Measurements from ENCODE around the gene KAZALD1.

Gene KAZALD1

DNA sequence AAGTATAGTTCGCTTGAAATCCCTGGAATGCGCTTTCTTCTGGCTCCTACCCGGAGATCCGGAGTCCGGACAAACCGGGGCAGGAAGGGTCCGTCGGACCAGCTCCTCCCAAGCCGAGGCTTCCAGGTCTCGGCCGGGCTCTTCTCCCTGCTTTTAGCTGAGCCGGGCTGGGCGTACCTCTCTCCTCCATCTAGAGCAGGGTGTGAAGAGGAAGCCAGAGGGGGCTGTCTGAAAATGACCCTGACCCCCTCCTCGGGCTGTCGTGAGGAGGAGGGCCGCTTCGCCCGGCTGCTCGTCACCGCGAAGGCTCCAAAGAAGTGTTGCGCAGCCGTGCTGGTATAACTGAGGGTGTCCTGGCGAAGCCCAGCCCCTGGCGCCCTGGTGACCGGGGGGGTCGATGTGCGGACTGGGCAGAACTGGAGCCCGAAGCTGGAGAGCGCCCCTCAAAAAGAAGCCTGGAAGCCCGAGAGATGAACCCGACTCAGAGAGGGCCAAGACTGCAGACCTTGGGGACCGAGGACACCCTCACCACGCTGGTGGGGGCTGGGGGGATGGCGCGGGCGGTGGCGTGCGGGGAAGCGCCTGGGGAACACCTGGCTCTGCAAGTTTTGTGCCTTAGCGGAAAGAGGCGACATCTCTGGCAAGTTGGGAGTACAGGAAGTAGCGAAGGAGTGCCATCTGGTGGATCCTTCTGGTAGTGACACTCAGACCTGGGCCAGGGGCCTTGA, 5.7 kb downstream of the KAZALD1 start:
- peak; percentile 54 for DNase-seq

DNA sequence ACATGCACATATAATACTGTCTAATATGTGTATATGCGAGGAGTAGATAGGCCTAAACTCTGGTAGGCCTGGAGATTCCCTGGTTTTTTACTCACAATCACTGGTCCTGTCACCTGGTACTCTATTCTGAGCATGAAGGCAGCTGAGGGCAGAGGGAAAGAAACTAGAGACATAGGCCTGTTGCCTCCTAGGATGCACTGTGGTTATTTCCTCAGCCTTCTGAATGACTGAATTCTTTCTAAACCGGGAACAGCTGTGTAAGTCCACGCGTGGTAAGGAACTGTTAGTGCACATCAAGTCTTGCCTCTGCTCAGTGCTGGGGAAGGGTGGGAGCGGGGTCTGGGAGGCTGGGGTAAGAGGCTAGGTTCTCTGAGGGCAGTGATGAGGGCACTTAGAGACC, 7.7 kb downstream of the KAZALD1 start:
- DNase-seq, result no peak

DNA sequence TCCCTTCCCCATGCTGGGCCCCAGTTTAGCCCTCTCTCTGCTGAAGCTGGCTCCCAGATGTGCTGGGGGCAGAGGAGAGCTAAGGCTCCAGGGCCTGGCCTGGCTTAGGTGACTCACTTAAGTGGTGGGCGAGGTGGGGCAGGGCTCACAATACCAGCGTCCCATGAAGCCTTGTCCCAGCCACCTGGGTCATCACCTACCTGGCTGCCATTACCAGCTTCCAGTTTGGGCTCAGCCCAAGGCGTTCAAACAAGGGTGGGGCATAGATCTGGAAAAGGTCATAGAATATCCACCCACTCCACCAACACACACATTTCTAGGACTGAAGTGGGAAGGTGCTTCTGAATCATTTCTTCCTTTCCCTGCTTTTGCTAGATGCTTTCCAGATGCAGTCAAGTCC, 8.3 kb downstream of the KAZALD1 start:
- DNase-seq, result no peak

DNA sequence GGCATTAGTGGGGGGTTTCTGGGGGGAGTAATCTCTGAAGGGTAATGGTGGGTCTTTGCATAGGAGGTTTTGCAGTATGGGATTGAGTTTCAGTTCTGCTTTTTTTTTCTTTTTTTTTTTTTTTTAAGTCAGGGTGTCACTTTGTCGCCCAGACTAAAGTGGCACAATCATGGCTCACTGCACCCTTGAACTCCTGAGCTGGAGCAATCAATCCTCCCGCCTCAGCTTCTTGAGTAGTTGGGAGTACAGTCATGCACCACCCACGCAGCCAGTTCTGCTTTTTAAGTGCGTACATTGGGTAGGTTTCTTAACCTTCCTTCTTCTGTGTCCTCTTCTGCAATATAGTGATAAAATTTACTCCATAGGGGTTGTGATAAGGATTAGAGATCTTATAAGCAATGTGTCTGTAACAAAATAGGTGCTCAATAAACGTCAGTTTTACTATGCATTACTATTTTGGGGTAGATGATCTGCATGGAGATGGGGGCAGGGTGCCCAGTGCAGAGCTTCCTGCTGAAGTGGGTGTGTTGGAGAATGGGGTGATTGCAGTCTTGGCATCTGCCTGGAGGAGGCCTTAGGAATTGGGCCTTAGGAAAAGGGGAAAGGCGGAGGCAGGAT, 9.6 kb downstream of the KAZALD1 start:
- no peak for DNase-seq

DNA sequence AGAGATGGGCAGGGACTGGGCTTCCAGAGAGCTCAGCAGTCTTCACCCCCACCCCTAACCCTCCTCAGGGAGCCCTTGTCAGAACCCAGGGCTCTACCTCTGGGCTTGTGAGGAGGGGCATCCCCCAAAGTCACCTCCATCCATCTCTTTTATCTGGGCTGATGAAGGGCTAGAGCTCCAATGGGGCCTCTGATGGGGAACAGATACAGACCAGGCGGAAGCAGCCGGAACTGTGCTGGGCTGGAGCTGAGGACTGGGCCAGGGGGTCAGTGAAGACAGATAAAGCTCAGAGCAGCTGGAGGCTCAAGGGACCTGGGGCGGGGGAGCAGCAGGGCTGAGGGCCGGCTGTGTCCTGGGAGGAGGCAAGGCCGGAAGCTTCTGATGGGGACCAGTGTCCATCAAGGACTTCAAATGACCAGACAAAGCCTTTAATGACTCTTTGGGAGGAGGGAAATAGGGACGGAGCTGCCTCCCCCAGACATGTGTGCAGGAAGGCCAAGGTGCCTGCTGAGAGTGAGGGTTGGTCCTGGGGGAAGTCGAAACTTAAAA, 10.2 kb downstream of the KAZALD1 start:
- DNase-seq, result no peak

DNA sequence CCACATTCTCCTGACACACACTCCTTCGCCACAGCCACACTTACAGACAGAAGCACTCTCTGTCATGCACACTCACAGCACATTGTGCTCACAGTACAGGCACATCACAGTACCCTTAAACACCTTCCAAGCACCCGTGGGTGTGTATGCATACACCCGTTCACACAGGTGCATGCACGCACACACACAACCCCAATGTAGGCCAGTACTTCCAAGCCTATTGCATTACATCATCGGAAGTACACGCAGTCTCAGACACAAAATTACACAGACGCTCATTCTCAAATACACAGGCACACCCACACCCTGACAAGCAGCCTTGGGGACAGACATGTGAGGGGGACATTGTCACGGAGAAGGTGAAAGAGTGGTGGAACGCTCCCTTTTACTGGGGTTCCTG, 11.1 kb downstream of the KAZALD1 start:
- no peak for DNase-seq

DNA sequence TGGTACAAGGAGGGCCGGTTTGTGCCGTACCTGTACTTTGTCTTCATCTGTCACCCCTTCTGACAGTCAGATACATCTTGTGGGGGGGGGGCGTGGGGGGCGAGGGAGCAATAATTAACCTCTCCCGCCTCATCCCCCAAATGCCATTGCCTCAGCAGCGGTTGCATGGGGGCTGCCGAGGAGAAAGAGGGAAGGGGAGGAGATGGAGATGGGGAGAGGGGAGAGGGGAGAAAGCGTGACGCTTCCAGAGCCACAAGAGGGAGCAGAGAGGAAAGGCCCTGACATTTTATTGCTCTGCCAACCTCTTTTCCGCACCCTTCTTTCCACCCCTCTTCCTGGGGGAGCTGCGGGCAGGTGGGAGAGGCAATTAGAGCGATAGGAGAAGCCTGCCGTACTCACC, 11.8 kb downstream of the KAZALD1 start:
- no peak for DNase-seq

DNA sequence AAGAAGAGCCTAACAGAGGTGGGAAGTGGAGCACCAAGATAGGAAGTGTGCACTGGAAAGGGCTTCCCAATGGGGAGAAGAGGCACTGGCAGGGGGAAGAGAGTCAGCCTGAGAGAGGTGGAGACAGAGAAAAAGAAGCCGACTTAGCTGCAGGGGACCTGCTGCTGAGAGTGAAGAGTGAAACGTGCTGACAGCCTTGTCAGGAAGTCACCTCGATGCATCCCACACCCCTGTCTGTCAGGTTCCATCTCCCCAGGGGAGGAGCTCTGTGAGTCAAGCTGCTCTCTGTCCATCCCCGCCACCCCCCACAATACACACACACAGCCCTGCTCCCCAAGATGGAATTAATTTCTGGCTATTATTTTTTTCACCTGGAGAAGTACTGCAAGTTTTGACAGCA, 14.0 kb downstream of the KAZALD1 start:
- no peak for DNase-seq

DNA sequence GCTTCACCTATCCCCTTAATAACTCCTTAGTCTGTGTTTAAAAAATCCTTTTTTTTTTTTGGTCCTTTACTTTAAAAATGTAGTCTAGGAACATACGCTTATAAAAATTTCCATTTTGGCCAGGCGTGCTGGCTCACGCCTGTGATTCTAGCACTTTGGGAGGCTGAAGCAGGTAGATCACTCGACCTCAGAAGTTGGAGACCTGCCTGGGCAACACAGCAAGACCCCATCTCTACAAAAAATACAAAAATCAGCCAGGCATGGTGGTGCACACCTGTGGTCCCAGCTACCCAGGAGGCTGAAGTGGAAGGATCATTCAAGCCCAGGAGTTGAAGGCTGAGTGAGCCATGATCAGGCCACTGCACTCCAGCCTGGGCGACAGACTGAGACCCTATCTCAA, 14.8 kb downstream of the KAZALD1 start:
- DNase-seq, result no peak

DNA sequence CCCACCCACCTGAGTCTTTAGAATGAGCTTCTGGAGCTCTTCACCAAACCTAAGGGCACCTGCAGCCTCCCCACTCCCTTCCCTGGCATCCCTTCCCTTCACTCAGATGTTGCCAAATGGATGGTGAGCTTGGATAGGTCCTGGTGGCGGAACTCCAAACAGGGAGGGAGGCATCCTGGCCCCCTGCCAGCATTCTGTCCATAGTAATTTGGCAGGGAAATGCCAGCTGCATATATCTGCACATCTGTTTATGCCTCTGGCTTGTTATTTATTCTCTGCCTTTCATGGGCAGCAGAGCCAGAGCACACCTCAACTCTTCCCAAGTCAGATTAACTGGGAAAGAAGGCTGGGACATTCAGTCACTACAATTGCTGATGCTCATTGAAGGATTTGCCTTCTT, 18.1 kb downstream of the KAZALD1 start:
- DNase-seq, result peak; percentile 35

DNA sequence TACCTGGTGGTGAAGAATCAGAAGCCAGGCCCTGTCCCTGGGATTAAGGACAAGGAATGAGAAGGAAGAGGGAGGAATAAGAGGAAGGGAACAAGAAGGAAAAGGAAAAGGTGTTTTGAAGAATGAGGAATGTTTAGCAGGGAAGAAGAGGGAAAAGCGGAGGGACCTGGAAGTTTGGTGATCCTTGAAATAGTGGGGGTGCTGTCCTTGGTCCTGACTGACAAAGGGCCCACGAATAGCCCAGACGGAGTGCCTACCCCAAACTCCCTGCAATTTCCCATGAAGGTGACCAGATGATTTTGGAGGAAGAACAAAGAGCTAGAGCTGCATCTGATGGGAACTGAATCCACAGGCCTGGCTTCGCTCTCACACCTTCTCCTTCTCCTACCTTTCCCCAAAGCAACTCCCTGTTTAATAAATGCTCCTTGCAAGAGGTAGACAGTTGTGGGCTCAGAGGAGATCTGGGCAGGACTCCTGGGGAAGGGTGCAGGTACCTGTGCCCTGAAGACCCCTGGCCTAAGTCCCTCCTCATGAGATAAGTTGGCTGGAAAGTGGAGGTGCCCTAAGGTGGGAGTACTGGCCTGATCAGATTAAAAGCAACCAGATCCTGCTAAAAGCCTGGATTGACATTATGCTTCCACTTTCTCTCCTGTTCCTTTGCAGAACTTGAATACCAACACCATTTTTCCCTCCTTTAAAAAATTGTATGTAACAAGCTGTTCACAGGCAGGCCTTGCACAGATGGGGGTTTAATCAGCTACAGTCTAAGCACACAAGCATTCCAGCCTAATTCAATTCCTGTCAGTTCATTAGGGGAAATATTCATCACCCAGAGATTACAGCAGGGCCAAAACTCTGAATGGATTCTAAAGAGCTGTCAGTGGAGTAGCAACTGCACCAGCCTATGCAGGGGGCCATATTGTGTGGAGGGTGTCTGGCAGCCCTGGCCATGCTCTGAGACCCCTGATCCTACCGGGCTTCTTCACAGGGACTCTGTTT, 19.4 kb downstream of the KAZALD1 start:
- no peak for DNase-seq

DNA sequence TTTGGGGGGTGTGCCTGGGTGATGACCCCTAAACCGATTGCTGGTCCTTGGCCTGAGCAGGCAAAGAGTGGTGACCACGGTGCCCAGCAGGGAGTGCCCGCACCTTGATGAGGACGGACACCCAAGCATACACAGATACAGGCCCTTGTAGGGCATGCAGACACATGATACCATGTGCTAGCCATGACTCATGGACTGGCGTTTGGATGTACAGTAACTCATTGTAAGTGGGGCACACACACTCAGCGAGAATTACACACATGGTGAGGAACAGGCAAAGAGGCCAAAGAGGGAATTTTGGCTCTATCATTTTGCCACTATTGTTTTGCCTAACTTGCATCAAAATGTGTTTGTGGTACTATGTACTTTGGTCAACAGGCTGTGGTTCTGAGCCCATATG, 24.1 kb downstream of the KAZALD1 start:
- DNase-seq, result no peak

DNA sequence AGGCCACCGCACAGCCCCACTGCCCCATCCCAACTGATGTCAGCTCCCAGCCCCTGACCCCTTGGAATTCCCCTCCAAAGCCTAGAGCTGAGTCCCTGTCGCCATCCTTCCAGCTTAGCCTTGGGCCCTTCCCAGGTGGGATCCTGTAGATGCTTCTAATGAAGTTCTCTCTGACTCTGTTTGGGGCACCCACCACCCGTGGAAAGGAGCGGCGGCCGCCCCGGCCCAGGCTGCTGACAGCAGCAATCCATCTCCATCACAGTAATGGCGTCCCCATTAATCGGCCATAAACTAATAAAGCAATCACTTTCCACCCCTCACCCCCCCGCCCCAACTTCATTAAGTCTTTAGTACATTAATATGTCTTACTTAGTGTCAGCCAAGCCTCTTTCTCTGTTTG, 25.6 kb downstream of the KAZALD1 start:
- DNase-seq, result no peak

DNA sequence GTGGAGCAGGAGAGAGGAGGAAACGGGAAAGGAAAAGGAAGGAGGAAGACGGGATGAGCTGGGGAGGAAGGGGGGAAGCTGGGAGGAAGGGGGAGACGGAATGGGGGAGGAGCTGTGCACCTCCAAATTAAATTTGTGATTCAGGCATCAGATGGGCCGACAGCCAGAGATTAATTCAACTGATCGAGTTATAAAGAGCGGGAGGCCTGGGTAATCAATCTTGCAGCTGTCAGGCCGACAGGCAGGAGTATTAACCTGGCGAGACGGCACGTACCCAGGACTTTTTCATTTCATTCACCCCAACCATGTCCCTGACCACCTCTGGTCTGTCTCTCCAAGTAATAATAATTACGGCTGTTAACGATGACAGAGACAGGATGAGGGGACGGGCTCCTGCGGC, 26.2 kb downstream of the KAZALD1 start:
- DNase-seq, result no peak

DNA sequence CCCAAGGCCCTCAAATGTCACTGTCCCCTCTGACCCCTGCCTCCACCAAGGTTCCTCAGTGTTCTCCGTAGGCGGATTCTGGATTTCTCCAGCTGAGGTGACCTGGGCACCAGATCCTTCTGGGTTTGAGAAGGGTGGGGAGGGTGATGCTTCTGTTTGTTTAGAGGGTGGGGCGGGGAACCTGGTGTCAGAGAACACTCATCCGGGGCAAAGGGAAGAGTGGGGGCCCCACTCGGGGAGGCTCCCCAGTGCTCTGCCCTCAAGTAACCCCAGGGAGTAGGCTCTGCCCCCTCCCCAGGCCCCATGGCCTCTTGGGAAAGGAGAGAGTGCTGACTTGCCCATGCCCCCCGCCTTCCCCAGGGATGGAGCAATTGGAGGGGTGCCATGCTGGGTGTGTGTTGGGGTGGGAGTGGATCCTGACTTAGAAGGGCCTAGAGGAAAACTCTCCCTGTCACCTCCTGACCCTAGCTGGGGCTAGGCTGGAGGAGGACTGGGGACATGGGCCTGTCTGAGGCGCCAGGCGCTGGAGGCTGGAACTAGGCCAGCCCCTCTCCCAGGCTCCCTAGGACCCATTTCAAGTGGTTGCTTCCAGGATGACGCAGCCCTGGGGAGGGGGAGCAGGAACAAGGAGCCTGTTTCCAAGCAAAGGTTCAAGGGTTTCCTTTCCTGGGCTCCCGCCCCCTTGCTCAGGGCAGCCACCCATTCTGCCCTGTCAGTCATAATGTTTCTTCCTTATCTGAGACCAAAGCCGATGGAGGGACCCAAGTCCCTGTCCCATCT, 27.9 kb downstream of the KAZALD1 start:
- no peak for DNase-seq

DNA sequence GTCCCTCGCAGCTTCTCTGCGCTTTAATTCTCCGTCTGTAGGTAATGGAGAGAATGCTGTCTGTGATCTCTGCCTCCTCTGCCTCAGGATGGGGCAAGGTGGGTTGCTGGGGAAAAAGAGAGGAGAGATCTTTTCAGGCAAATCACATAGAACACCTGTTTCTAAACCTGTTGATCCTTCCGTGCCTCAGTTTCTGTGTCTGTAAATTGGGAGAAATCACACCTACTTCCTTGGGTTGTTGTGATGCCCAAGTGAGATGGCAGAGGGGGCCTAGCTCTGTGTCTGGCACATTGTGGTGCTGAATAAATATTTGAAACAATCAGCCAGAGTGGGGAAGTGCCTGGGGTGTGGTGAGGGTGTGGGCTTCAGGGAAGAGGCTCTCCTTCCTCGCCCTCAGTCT, 28.8 kb downstream of the KAZALD1 start:
- no peak for DNase-seq

DNA sequence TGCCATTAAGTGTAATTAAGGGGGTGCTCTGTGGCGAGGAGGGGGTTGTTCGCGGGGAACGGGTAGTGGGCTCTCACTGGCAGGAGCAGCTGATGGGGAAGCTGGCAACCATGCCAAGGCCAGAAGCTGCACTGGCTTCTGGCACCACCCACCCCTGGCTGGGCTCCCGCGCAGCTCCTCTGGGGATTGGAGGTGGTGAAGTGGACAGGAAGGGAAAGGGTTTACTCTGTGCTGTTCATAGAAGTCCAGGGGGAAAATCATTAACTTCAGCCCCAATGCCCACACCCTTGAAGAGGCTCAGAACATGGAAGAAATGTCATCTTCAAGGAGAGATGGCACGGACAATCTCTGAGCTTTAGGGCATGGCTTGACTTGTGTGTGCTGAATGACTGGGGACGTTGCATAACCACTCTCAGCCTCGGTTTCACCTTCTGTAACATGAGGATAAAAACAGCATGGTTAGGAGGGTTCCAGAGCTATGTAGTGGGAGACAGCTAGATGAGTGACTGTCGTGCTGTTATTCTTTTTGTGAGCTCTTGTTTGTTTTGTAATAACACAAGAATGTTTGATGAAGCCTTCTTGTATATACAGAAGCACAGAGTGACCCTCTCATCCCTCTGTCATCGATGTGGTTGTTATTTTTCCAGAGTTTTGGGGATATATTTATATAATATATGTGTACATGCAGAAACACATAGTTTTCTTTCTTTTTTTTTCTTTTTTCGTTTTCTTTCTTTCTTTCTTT, 29.9 kb downstream of the KAZALD1 start:
- DNase-seq, result peak; percentile 9

DNA sequence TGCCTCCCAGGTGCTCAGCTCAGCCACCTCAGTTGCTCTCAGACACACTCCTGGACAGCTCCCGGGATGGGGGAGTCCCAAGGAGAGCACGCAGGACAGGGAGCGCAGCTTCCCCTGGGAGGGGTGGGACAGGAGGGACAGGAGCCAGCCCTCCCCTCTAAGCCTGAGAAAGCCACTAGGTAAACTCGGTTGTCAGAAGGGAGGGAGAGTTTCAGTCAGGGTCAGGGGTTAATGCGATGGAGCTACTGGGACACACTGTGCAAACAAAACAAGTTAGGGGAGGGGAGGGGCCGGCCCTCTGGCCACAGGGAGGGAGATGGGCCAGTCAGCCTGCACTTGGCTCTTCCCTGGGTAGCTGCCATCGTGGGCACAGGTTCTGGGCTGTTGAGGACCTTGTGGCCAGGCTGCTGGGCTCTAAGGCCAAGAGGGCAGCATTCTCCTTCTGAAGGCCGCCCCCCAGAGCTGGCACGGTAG, 31.1 kb downstream of the KAZALD1 start:
- DNase-seq, result no peak

DNA sequence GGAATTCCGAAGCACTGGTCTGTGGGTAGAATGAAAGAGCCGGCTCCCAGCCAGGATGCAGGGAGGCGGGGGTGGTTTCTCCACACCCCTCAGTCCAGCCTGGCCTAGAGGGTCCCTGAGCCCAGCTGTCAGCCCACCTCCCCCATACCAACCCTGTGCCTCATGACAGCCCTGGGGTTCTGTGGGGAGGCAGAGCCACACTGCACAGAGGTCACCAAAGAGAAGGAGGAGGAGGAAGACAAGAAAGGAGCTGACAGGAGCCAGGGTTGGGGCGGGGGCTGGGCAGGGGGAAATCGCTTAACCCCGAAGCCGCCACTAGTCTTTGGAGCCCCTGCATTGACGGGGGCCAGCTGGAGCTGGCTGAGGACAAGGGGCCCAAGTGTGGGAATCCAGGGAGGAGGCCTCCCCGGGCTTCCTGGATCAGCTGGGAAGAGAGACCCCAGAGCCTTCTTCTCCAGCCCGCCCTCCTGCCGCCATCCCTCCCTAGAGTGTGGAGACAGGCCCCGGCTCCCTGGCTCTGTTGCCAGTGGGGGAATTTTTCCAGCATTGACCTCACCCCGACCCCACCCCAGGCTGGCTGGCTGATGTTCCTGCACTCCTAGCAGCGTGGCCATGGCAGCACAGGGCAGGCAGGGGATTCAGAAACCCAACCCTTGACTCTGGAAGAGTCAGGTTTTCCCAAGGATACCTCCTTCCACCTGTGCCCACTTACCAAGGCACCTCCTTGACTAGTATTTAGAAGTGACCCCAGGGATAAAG, 32.5 kb downstream of the KAZALD1 start:
- no peak for DNase-seq

DNA sequence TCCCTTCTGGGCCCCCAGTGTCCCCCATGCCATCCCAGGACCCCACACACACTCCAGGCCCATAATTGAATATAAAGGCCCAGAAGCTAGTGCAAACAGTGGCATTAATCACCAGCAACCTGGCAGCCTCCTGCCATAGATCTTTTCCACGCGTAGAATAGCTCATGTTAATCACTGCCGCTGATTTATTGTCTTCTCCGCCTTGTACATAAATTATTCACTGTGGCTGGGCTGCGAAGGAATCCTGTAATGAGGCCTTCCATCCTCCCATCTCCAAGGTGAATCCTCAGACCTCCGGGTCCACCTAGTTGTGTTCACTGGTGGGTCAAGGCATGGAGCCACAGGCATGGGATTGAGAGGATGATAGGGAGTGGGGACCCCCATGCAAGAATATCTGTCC, 33.2 kb downstream of the KAZALD1 start:
- no peak for DNase-seq
